ENCODE data around the gene IGFL1.
"Not testable (repeated sequence)": the region's sequence is repeated elsewhere in the genome, so short reads cannot be mapped to it uniquely, and the experiment has no call there.

Gene IGFL1

DNA sequence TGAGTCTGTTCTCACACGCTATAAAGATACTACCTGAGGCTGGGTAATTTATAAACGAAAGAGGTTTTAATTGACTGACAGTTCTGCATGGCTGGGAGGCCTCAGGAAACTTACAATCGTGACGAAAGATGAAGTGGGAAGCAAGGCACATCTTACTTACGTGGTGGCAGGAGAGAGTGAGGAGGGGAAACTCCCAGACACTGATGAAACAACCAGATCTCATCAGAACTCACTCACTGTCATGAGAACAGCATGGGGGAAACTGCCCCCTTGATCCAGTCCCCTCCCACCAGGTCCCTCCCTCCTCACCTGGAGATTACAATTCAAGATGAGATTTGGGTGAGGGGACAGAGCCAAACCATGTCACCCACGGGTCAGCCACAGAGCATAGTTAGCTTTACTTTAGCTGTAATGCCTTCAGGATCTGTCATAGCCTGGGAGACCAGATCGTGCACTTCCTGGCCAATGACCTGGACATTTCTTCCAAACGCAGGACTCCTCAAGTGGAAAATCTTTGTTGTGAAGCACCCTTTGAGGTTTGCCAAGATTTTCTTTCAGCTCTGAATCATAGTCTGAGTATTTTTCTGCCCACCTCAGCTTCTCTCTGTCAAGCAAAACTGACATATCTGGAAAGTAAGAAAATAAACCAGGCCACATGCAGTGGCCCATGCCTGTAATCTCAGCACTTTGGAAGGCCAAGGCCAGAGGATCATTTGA lies 42.1 kb downstream of the IGFL1 start:
- peak; percentile 81 for DNase-seq (ENCODE audit: low read depth)

DNA sequence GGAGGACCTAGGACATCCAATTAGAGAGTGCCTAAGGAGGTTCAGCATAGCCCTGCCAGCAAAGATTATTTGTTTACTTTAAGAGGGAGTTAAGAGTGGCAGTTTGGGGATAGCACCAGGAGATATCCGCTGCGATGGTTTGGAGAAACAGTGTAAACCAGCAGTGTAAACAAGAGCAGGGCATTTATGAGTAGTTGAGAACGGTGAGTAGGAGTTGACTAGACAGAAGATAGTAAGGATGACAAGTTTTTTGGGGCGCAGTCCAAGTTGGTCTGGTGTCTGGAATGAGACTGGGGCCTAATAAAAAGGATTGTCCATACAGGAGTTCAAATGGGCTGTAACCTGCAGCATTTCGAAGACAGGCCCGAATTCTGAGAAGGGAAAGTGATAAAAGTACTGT lies 44.4 kb downstream of the IGFL1 start:
- DNase-seq (ENCODE audit: low read depth): not testable (repeated sequence)

DNA sequence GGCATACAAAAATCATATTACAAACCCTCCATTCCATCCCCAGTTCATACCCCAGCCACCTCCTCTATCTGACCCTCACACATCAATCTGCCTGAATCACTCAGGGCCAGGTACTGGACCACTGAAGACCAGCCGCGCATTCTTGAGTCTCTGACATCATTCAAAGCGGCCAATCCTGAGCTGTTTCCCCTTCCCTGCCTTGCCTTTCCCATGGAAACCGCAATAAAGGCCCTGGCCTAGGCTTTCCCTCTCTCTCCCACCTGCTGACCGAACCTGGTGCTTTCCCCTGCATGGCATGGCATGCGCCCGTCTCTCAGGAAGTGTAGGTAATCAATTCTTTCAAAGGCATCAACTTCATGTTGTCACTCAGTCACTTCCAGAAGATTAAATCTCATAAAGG lies 49.6 kb downstream of the IGFL1 start:
- no peak for DNase-seq (ENCODE audit: low read depth)
